ENCODE measurements around the gene ANKMY2. TPM values are rescaled to one million over a fixed set of nuclear protein-coding genes. Genes with fewer than 3 reads are reported as not detected.
"Not testable (repeated sequence)": the region's sequence is repeated elsewhere in the genome, so short reads cannot be mapped to it uniquely, and the experiment has no call there.

Gene ANKMY2
- total RNA-seq, 1 donor from 2014 or later = 10.9 TPM

DNA sequence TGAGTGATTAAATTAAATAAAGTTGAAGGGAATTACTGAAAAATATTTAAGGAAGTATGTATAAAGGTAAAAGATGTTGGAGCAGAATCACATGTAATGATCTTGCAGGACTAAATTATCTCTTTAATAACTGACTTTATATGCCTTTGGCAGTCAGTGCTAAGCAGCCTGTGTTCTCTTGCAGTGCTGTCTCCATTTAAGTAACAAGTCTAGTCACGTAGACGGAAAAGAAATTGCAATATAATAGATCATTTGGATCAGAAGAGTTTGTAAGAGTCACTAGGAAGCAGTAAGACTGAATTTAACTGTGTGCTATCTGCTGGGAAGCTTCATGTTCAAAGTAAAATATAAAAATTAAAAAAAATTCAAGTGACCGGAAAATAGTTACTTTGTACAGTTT is 21.8 kb upstream of the ANKMY2 start:
- TF ChIP-seq, protein P1, sequence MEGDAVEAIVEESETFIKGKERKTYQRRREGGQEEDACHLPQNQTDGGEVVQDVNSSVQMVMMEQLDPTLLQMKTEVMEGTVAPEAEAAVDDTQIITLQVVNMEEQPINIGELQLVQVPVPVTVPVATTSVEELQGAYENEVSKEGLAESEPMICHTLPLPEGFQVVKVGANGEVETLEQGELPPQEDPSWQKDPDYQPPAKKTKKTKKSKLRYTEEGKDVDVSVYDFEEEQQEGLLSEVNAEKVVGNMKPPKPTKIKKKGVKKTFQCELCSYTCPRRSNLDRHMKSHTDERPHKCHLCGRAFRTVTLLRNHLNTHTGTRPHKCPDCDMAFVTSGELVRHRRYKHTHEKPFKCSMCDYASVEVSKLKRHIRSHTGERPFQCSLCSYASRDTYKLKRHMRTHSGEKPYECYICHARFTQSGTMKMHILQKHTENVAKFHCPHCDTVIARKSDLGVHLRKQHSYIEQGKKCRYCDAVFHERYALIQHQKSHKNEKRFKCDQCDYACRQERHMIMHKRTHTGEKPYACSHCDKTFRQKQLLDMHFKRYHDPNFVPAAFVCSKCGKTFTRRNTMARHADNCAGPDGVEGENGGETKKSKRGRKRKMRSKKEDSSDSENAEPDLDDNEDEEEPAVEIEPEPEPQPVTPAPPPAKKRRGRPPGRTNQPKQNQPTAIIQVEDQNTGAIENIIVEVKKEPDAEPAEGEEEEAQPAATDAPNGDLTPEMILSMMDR (IDR thresholded peaks at IDR 0.05; ENCODE audit: insufficient read depth, low read length, poor library complexity, severe bottlenecking) = no peak

DNA sequence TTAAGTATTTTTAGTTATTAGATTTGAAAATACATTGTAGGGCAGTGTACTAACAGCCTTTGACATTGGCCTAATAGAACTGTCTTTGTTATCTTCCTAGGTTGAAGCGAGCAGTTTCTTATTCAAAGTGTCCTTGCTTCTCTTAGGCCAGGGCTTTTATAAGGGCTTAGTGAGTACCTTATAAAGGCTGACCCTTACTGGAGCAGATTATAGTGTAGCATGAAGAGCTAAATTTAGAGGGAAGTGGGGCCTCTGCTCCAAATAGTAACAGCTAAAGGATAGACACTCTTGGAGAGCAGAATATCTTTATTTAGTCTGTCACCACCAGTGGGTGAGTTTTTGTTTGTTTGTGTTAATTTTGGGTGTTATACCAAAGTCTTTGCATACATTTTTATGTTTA is 16.4 kb upstream of the ANKMY2 start:
- Histone ChIP-seq H3K4me3 (ENCODE audit: low read depth, low read length) (no peak overlapping the region), H3K36me3 (ENCODE audit: control insufficient read depth, insufficient read depth, low read length) (no peaks in the 10 kb centered on the region), H3K27me3 (ENCODE audit: control insufficient read depth, insufficient read depth, low read length) (no peaks in the 10 kb centered on the region)
- TF ChIP-seq, protein P1 (IDR thresholded peaks at IDR 0.05; ENCODE audit: insufficient read depth, low read length, poor library complexity, severe bottlenecking) = no peak
- DNase-seq (ENCODE audit: low read depth) = no peak

More for the DNA sequence above, 21.8 kb upstream of the ANKMY2 start:
- no peaks in the 10 kb centered on the region for H3K27me3 ChIP-seq (ENCODE audit: control insufficient read depth, insufficient read depth, low read length)
- DNase-seq (ENCODE audit: low read depth) = no peak
- H3K4me3 ChIP-seq (ENCODE audit: low read depth, low read length) = no peak overlapping the region
- H3K36me3 ChIP-seq (ENCODE audit: control insufficient read depth, insufficient read depth, low read length) = no peaks in the 10 kb centered on the region

GRCh38 chr7:16660702-16661464 is 15.3 kb upstream of the ANKMY2 start:
- H3K4me3 ChIP-seq (ENCODE audit: low read depth, low read length) = no peak overlapping the region
- DNase-seq (ENCODE audit: low read depth) = no peak
- H3K27me3 ChIP-seq (ENCODE audit: control insufficient read depth, insufficient read depth, low read length) = no peaks in the 10 kb centered on the region
- TF ChIP-seq, protein P1 (IDR thresholded peaks at IDR 0.05; ENCODE audit: insufficient read depth, low read length, poor library complexity, severe bottlenecking) = no peak
- no peaks in the 10 kb centered on the region for H3K36me3 ChIP-seq (ENCODE audit: control insufficient read depth, insufficient read depth, low read length)

GRCh38 chr7:16659854-16660497 is 14.4 kb upstream of the ANKMY2 start:
- H3K36me3 ChIP-seq (ENCODE audit: control insufficient read depth, insufficient read depth, low read length); DNase-seq (ENCODE audit: low read depth); H3K4me3 ChIP-seq (ENCODE audit: low read depth, low read length); H3K27me3 ChIP-seq (ENCODE audit: control insufficient read depth, insufficient read depth, low read length): not testable (repeated sequence)

DNA sequence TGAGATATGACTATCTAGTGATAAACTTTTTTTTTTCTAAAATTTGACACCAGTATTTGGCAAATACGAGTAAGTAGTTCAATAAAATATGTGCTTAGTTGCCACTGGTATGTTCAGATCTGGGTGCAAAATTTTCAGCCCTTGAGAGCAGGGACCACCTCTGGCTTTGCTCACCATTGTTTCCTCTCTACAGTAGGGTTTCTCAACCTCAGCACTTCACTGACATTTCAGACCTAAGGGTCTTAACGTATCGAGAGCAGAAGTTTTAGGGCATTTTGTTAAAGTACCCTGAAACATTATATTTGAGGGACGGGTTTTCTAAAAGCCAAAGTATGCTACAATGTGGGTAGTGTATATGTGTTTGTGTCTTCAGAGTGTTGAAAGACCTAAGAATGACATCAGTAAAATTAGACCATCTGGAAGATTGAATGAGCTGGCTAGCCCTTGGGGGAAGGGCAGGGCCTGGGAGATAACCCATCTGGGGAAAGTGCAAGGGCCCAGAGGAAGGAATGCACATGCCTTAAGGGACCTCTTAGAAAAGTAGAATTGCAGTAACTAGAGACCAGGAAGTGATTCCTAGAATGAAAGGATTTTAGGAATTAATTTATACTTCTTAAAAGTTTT is 12.2 kb upstream of the ANKMY2 start:
- no peak overlapping the region for H3K4me3 ChIP-seq (ENCODE audit: low read depth, low read length)
- TF ChIP-seq, protein P1 (IDR thresholded peaks at IDR 0.05; ENCODE audit: insufficient read depth, low read length, poor library complexity, severe bottlenecking) = no peak
- H3K27me3 ChIP-seq (ENCODE audit: control insufficient read depth, insufficient read depth, low read length) = no peaks in the 10 kb centered on the region
- DNase-seq (ENCODE audit: low read depth) = no peak
- no peaks in the 10 kb centered on the region for H3K36me3 ChIP-seq (ENCODE audit: control insufficient read depth, insufficient read depth, low read length)

- TF ChIP-seq, protein P1 (IDR thresholded peaks at IDR 0.05; ENCODE audit: insufficient read depth, low read length, poor library complexity, severe bottlenecking) = no peak
- no peak overlapping the region for H3K4me3 ChIP-seq (ENCODE audit: low read depth, low read length)
These were observed 10.6 kb upstream of the ANKMY2 start for GRCh38 chr7:16656141-16656540.

More at GRCh38 chr7:16656141-16656540, 10.6 kb upstream of the ANKMY2 start:
- Histone ChIP-seq H3K36me3 (ENCODE audit: control insufficient read depth, insufficient read depth, low read length) (no peaks in the 10 kb centered on the region), H3K27me3 (ENCODE audit: control insufficient read depth, insufficient read depth, low read length) (no peaks in the 10 kb centered on the region)
- no peak for DNase-seq (ENCODE audit: low read depth)

All from kidney epithelial cell (primary cell).